Measurements from ENCODE around the gene ME2.

Gene ME2

DNA sequence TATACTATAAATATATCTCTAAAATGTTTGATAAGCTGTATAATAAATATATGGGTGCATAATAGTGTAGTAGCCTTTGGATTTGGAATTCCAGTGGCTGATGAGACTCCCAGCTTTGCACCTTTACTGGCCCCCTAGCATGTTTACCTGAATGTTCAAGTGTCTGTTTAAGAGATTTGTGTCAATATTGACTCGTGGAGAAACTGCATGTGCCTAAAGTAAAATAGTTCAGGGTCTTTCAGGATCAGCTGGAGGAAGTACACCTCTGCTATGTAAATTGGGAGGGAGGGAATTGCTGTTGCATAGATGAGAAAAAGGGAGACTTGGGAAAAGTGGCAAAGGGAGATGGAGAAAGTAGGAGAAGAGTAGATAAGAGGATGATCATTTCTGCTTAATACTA is 23.9 kb downstream of the ME2 start:
- TF ChIP-seq SIN3A (IDR thresholded peaks at IDR 0.05; ENCODE audit: borderline replicate concordance, insufficient read depth, low read length) (no peak), TAF1 (IDR thresholded peaks at IDR 0.05; ENCODE audit: borderline replicate concordance, insufficient read depth, low read length) (no peak), POLR2AphosphoS5 (IDR thresholded peaks at IDR 0.05; ENCODE audit: low read depth, low read length) (no peak), REST (IDR thresholded peaks at IDR 0.05; ENCODE audit: insufficient read depth in 1 of 2, low read depth in 2 of 2, low read length in 2 of 2) (no peak), FOXP2 (optimal IDR thresholded peaks at IDR 0.05; ENCODE audit: borderline replicate concordance, extremely low read depth, extremely low read length, insufficient read depth) (no peak)

GRCh38 chr18:50906843-50907242 is 27.9 kb downstream of the ME2 start:
- no peak for TF ChIP-seq SIN3A (IDR thresholded peaks at IDR 0.05; ENCODE audit: borderline replicate concordance, insufficient read depth, low read length)
- no peak for TF ChIP-seq REST (IDR thresholded peaks at IDR 0.05; ENCODE audit: insufficient read depth in 1 of 2, low read depth in 2 of 2, low read length in 2 of 2)
- no peak for TF ChIP-seq FOXP2 (optimal IDR thresholded peaks at IDR 0.05; ENCODE audit: borderline replicate concordance, extremely low read depth, extremely low read length, insufficient read depth)
- TF ChIP-seq TAF1 (IDR thresholded peaks at IDR 0.05; ENCODE audit: borderline replicate concordance, insufficient read depth, low read length): no peak
- TF ChIP-seq POLR2AphosphoS5 (IDR thresholded peaks at IDR 0.05; ENCODE audit: low read depth, low read length): no peak

DNA sequence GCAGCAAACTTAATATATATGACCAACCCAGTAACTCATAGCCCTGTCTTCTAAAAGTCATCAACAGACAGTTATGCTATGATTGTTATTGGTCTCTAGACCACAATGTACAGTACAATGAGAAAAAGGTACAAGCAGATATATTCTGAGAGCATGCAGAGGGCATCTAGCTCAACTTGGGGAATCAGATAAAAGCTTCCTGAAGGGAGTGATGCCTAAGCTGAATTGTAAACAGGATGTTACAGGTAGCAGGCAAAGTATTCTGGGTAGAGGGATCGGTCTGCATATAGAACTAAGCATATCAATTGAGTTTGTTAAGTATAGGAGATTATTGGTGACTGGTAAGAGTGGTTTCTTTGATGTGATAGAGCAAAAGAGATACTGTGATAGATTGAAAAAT is 30.3 kb downstream of the ME2 start:
- TF ChIP-seq TAF1 (IDR thresholded peaks at IDR 0.05; ENCODE audit: borderline replicate concordance, insufficient read depth, low read length): no peak
- no peak for TF ChIP-seq FOXP2 (optimal IDR thresholded peaks at IDR 0.05; ENCODE audit: borderline replicate concordance, extremely low read depth, extremely low read length, insufficient read depth)
- no peak for TF ChIP-seq POLR2AphosphoS5 (IDR thresholded peaks at IDR 0.05; ENCODE audit: low read depth, low read length)
- TF ChIP-seq SIN3A (IDR thresholded peaks at IDR 0.05; ENCODE audit: borderline replicate concordance, insufficient read depth, low read length): no peak
- no peak for TF ChIP-seq REST (IDR thresholded peaks at IDR 0.05; ENCODE audit: insufficient read depth in 1 of 2, low read depth in 2 of 2, low read length in 2 of 2)

- TF ChIP-seq POLR2AphosphoS5 (IDR thresholded peaks at IDR 0.05; ENCODE audit: low read depth, low read length): no peak
- no peak for TF ChIP-seq FOXP2 (optimal IDR thresholded peaks at IDR 0.05; ENCODE audit: borderline replicate concordance, extremely low read depth, extremely low read length, insufficient read depth)
- no peak for TF ChIP-seq SIN3A (IDR thresholded peaks at IDR 0.05; ENCODE audit: borderline replicate concordance, insufficient read depth, low read length)
- TF ChIP-seq TAF1 (IDR thresholded peaks at IDR 0.05; ENCODE audit: borderline replicate concordance, insufficient read depth, low read length): no peak
- TF ChIP-seq REST (IDR thresholded peaks at IDR 0.05; ENCODE audit: insufficient read depth in 1 of 2, low read depth in 2 of 2, low read length in 2 of 2): no peak
These were observed 32.1 kb downstream of the ME2 start for GRCh38 chr18:50911006-50911405.

- no peak for TF ChIP-seq SIN3A (IDR thresholded peaks at IDR 0.05; ENCODE audit: borderline replicate concordance, insufficient read depth, low read length)
- TF ChIP-seq TAF1 (IDR thresholded peaks at IDR 0.05; ENCODE audit: borderline replicate concordance, insufficient read depth, low read length): no peak
- no peak for TF ChIP-seq FOXP2 (optimal IDR thresholded peaks at IDR 0.05; ENCODE audit: borderline replicate concordance, extremely low read depth, extremely low read length, insufficient read depth)
- no peak for TF ChIP-seq REST (IDR thresholded peaks at IDR 0.05; ENCODE audit: insufficient read depth in 1 of 2, low read depth in 2 of 2, low read length in 2 of 2)
- no peak for TF ChIP-seq POLR2AphosphoS5 (IDR thresholded peaks at IDR 0.05; ENCODE audit: low read depth, low read length)
These were observed 38.1 kb downstream of the ME2 start for GRCh38 chr18:50917021-50917420.
